Activated B cell treated with CpG ODN at 0.5 μM for 24 hours (primary cell): ENCODE data around the gene CHN2. TPM values are rescaled to one million over a fixed set of nuclear protein-coding genes. Genes with fewer than 3 reads are reported as not detected.

Source experiments
- ATAC-seq: fragments of 200-7000 bp; cut with Tn5 transposase; one replicate; pipeline ENCODE4 v1.10.0; 2021; ENCODE audit warnings: low read depth, mild to moderate bottlenecking, moderate library complexity
- CTCF ChIA-PET: fragments of 350-600 bp; sonication (Branson Sonifier 250); formaldehyde crosslinking; loops from one replicate; lab custom pipeline; 2021; ENCODE audit warnings: antibody characterized with exemption; lab: Charles Lee
- POLR2A ChIA-PET: fragments of 350-600 bp; sonication (Branson Sonifier 250); formaldehyde crosslinking; loops from one replicate; lab custom pipeline; 2021; ENCODE audit warnings: antibody characterized with exemption; lab: Charles Lee
- DNase-seq: peaks from one replicate; pipeline ENCODE4 v3.0.0; 2022
- H3K27ac Mint-ChIP-seq: one replicate; pipeline ENCODE4 v1.8.0; 2020; ENCODE audit warnings: mixed read lengths
- H3K27me3 Mint-ChIP-seq: one replicate; pipeline ENCODE4 v1.8.0; 2021; ENCODE audit warnings: mixed read lengths
- H3K36me3 Mint-ChIP-seq: one replicate; pipeline ENCODE4 v1.8.0; 2021; ENCODE audit warnings: low read depth, mixed read lengths
- H3K4me1 Mint-ChIP-seq: one replicate; pipeline ENCODE4 v1.8.0; 2021; ENCODE audit warnings: mixed read lengths
- H3K4me3 Mint-ChIP-seq: one replicate; pipeline ENCODE4 v1.8.0; 2020; ENCODE audit warnings: mild to moderate bottlenecking, mixed read lengths
- H3K9me3 Mint-ChIP-seq: one replicate; pipeline ENCODE4 v1.8.0; 2020; ENCODE audit warnings: mixed read lengths
- CTCF ChIP-seq: fragments of 200-600 bp; IDR thresholded peaks from one replicate; pipeline ENCODE4 v1.8.0; 2022; ENCODE audit warnings: antibody characterized with exemption, mild to moderate bottlenecking
- intact Hi-C: fragments of 100-400 bp; cut with micrococcal nuclease; formaldehyde crosslinking; loops from one replicate; pipeline ENCODE4 v1.15.1; 2024
- total RNA-seq: library from RNA; stranded (reverse); gene quantifications from 2 replicates; pipeline ENCODE4 v1.2.3, GENCODE V29; 2022

The CHN2 gene
- total RNA-seq, 1 donor from 2014 or later: 1.8 TPM

- no peaks in the 10 kb centered on the region for H3K27me3 Mint-ChIP-seq
- H3K27ac Mint-ChIP-seq: no peak overlapping the region
- no peak for ATAC-seq
- H3K4me3 Mint-ChIP-seq: no peak overlapping the region
- DNase-seq: no peak
- POLR2A ChIA-PET: no interaction called here
- CTCF ChIA-PET: no interaction called here
- intact Hi-C loops: no loop called here
- no peaks in the 10 kb centered on the region for H3K9me3 Mint-ChIP-seq
- no peak for TF ChIP-seq CTCF
- no peaks in the 10 kb centered on the region for H3K36me3 Mint-ChIP-seq
- no peaks in the 10 kb centered on the region for H3K4me1 Mint-ChIP-seq
Measured at GRCh38 chr7:29371472-29371871, 176.9 kb downstream of the CHN2 start.

- Mint-ChIP-seq H3K4me3 (no peak overlapping the region), H3K27me3 (peaks cover 3% of the 10 kb centered on the region), H3K4me1 (no peaks in the 10 kb centered on the region), H3K9me3 (no peaks in the 10 kb centered on the region), H3K36me3 (no peaks in the 10 kb centered on the region), H3K27ac (no peak overlapping the region)
- no peak for TF ChIP-seq CTCF
- intact Hi-C loops: no loop called here
- ATAC-seq (no peak), DNase-seq (no peak)
- ChIA-PET POLR2A (no interaction called here), CTCF (no interaction called here)
Measured at GRCh38 chr7:29372351-29373090, 177.9 kb downstream of the CHN2 start.

- CTCF ChIA-PET: no interaction called here
- H3K27ac Mint-ChIP-seq: no peak overlapping the region
- no peaks in the 10 kb centered on the region for H3K4me1 Mint-ChIP-seq
- TF ChIP-seq CTCF: no peak
- peaks cover 9% of the 10 kb centered on the region for H3K27me3 Mint-ChIP-seq
- DNase-seq (no peak), ATAC-seq (no peak)
- H3K9me3 Mint-ChIP-seq: no peaks in the 10 kb centered on the region
- POLR2A ChIA-PET: no interaction called here
- H3K36me3 Mint-ChIP-seq: no peaks in the 10 kb centered on the region
- no peak overlapping the region for H3K4me3 Mint-ChIP-seq
- intact Hi-C loops: no loop called here
Measured at GRCh38 chr7:29375641-29376562, 181.3 kb downstream of the CHN2 start.

GRCh38 chr7:29377718-29378117 lies 183.1 kb downstream of the CHN2 start:
- no peak for DNase-seq
- no peaks in the 10 kb centered on the region for H3K4me1 Mint-ChIP-seq
- CTCF ChIA-PET: interaction anchor here (1.0 to 1.3 kb wide), 2 partner anchors 31 to 456 kb away, joined by 4 to 5 read pairs; no protein-coding TSS in a partner anchor

More at GRCh38 chr7:29377718-29378117, 183.1 kb downstream of the CHN2 start:
- POLR2A ChIA-PET: no interaction called here
- no peak overlapping the region for H3K27ac Mint-ChIP-seq
- H3K9me3 Mint-ChIP-seq: no peaks in the 10 kb centered on the region
- no peak overlapping the region for H3K4me3 Mint-ChIP-seq
- peaks cover 9% of the 10 kb centered on the region for H3K27me3 Mint-ChIP-seq
- no peak for TF ChIP-seq CTCF
- H3K36me3 Mint-ChIP-seq: no peaks in the 10 kb centered on the region
- intact Hi-C loops: no loop called here
- no peak for ATAC-seq
